GM18499 (cell line): ENCODE measurements around the gene MYOC.
"Not testable (repeated sequence)": the region's sequence is repeated elsewhere in the genome, so short reads cannot be mapped to it uniquely, and the experiment has no call there.

Source experiments
- ATAC-seq: cut with Tn5 transposase; IDR thresholded peaks from one replicate; pipeline ENCODE4 v1.9.1; 2021; ENCODE audit warnings: moderate number of reproducible peaks; ENCODE audit not compliant: insufficient read depth, unreplicated experiment

Gene MYOC

GRCh38 chr1:171652234-171652822, at the start of gene MYOC:
MYOC (minus strand) TSS chr1:171652688; CDS start chr1:171652611, 77 bp downstream.
- no peak for ATAC-seq

GRCh38 chr1:171699531-171699930, 47.0 kb upstream of the MYOC start:
- ATAC-seq, result no peak

DNA sequence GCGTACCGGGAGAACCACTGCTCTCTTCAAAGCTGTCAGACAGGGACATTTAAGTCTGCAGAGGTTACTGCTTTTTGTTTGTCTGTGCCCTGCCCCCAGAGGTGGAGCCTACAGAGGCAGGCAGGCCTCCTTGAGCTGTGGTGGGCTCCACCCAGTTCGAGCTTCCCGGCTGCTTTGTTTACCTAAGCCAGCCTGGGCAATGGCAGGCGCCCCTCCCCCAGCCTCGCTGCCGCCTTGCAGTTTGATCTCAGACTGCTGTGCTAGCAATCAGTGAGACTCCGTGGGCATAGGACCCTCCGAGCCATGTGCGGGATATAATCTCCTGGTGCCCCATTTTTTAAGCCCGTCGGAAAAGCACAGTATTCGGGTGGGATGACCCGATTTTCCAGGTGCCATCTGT, 43.3 kb upstream of the MYOC start:
- ATAC-seq, result not testable (repeated sequence)

DNA sequence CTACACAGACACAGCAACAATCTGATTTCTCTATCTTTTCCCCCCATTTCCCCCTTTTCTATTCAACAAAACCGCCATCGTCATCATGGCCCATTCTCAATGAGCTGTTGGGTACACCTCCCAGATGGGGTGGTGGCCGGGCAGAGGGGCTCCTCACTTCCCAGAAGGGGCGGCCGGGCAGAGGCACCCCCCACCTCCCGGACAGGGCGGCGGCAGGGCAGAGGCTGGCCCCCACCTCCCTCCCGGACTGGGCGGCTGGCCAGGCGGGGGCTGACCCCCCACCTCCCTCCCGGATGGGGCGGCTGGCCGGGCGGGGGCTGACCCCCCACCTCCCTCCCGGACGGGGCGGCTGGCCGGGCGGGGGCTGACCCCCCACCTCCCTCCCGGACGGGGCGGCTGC, 41.1 kb upstream of the MYOC start:
- ATAC-seq, result not testable (repeated sequence)

- no peak for ATAC-seq
Measured at GRCh38 chr1:171683870-171684269, 31.4 kb upstream of the MYOC start.

- no peak for ATAC-seq
Measured at GRCh38 chr1:171680339-171680738, 27.9 kb upstream of the MYOC start.

DNA sequence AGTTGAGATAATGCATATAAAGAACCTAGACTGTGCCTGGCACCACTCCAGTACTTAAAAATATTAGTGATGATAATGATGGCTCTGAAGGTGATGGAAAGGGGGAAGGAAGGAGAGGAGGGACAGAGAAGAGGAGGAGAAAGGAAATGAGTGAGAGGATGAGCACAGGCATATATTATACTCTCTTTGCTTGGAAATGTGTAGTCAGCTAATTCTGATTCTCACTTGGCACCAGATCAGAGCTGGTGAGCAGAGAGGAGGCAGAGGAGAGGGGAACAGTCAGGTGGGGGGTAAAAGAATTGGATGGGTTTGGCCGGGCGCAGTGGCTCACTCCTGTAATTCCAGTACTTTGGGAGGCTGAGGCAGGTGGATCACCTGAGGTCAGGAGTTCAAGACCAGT, 24.3 kb upstream of the MYOC start:
- no peak for ATAC-seq

GRCh38 chr1:171674431-171675405, 22.2 kb upstream of the MYOC start:
- no peak for ATAC-seq

GRCh38 chr1:171670739-171671138, 18.3 kb upstream of the MYOC start:
- no peak for ATAC-seq

GRCh38 chr1:171668372-171668771, 15.9 kb upstream of the MYOC start:
- ATAC-seq, result no peak

GRCh38 chr1:171666114-171666769, 13.8 kb upstream of the MYOC start:
- ATAC-seq, result no peak

- ATAC-seq, result no peak
Measured at GRCh38 chr1:171664976-171665375, 12.5 kb upstream of the MYOC start.

- no peak for ATAC-seq
Measured at GRCh38 chr1:171663854-171664575, 11.5 kb upstream of the MYOC start.

DNA sequence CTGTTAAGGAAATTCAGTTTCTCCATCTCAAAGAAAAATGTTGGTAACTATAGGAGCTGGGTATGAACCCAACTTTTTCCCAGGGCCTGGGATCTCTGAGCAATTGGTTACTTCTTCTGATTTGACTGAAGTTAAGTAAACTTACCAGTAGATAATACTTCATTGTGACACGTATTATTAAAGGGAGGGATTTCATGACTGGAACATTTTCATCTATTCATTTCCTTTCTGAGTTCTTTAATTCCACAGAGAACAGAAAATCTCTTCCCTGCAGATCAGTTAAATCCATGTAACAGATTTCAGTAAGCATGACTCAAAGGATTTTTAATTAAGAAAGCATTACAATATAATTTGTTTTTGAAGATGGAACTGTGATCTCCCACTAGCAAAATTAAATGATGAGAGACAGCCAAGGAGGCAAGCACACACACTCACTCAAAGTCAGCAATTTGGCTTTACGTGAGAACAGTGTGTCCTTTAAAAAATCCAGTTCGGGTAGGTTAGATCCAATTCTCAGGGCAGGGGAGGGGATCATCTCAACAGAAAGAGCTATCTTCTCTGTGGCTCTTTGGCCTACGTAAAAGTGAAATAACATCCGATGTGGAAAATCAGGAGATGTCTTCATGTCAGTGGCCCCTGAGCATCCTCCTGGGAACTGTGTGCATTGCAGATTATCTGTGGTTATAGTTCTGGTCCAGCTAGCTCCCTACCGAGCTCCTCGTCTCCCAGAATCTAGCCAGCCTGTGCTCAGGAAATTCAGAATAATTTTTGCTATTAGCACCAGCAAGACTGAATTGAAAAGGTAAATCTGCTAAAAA, 10.8 kb upstream of the MYOC start:
- ATAC-seq, result no peak

DNA sequence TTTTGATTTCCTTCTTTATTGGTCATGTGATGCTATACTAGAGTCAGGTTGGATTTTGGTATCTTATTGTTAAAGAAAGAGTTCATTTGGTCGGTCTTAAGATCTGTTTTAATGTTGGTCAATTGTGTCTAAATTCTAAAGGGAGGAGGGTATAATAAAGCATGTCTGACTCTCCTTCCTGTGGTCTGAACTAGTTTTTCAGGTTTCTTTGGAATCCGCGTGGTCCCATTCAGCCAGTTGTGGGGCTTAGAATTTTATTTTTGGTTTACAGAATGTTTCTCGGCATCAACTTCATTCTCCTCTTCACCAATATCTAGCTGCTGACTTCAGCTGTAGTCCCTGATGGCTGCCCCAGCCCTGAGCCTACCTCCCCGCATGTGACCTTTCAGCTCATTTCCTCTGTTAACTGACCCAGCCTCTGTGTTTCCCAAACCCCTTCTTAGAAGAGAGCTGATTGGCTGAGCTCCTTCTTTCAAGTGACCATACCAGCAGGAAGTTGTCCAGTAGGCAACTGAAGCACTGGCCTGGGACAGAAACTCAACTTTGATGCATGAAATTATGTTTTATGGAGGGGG, 8.7 kb upstream of the MYOC start:
- ATAC-seq, result no peak

DNA sequence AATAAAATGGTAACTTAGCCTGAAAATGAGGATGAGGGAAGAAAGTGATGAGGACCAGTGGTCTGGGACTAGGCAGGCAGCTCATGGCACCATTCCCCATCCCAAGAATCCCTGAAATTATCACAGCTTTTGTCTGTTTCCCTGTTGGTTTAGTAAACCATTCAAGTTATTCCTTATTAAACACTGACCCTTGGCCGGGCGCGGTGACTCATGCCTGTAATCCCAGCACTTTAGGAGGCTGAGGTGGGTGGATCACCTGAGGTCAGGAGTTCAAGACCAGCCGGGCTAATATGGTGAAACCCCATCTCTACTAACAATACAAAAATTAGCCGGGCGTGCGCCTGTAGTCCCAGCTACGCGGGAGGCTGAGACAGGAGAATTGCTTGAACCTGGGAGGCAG, 3.7 kb upstream of the MYOC start:
- ATAC-seq, result not testable (repeated sequence)

GRCh38 chr1:171655746-171656116, 3.2 kb upstream of the MYOC start:
- no peak for ATAC-seq

DNA sequence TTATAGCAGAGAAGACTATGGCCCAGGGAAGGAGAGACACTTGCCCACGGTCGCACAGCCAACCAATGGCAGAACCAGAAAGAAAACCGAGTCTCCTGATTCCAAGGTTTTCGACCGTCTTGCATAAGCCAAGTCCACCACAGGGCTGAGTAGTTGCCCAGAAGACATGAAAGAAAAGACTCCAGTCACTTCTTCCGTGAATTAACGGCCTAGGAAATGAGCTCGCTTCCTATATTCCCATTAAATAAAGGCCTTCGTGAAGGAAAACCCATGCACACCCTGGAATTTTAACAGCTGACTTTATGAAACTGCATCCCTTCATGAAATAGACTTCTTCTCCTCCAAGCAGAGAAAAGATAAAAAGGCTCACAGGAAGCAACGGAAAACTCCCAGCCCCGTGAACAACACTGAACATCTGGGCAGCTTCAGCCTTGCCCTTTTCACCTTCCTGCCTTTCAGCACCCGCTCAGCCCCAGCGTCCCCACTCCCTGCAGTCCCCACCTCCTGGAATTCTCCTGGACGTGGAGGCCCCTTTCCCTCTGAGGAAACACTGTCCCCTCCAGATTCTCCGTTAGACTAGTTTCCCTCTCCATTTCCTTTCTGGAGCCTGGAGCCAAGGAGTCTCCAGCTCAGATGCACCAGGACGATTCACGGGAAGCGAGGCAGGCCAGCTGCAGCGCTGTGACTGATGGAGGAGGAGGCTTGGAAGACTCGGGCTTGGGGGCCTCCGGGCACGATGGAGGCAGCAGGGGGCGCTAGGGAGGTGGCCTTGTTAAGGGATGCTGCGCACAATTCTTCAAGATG, 2.7 kb upstream of the MYOC start:
- no peak for ATAC-seq
